Vagina (tissue), 2 donors: ENCODE measurements around the gene SLC19A1. TPM values are rescaled to one million over a fixed set of nuclear protein-coding genes. Genes with fewer than 3 reads are reported as not detected.

Experiments used
- DNase-seq, 2 donors: peaks; one replicate each; pipeline ENCODE4 v3.0.0-alpha.2; 2017; ENCODE audit errors: extremely low spot score in 2 of 2
- H3K27ac ChIP-seq: fragments of 200-600 bp; sonication (generic); one replicate; pipeline ENCODE4 v1.5.1; 2019
- H3K27me3 ChIP-seq: fragments of 200-600 bp; sonication (generic); one replicate; pipeline ENCODE4 v1.5.1; 2019
- H3K36me3 ChIP-seq, 2 donors: fragments of 200-600 bp; sonication (generic); one replicate each; pipeline ENCODE4 v1.5.1; 2017 to 2019
- H3K4me1 ChIP-seq: fragments of 200-600 bp; sonication (generic); one replicate; pipeline ENCODE4 v1.5.1; 2019
- H3K4me3 ChIP-seq, 2 donors: fragments of 200-600 bp; sonication (generic); 1 replicate in 1 of 2; 2 replicates in 1 of 2; pipeline ENCODE4 v1.5.1; 2016 to 2019
- H3K9me3 ChIP-seq: fragments of 200-600 bp; sonication (generic); one replicate; pipeline ENCODE4 v1.5.1; 2019
- POLR2A ChIP-seq, 2 donors: fragments of 450-650 bp; IDR thresholded peaks; one replicate each; pipeline ENCODE4 v1.6.1; 2017; ENCODE audit warnings: antibody characterized with exemption in 2 of 2, mild to moderate bottlenecking in 2 of 2, moderate library complexity in 2 of 2
- POLR2AphosphoS5 ChIP-seq, 2 donors: sonication (generic); formaldehyde crosslinking; IDR thresholded peaks; one replicate each; pipeline ENCODE4 v1.9.0; 2017; ENCODE audit warnings: antibody characterized with exemption in 2 of 2, mild to moderate bottlenecking in 2 of 2, low read depth in 1 of 2; ENCODE audit not compliant: insufficient read depth in 1 of 2
- intact Hi-C: fragments of 100-400 bp; cut with DNase I; formaldehyde crosslinking; loops from one replicate; pipeline ENCODE4 v1.15.1; 2023
- total RNA-seq: library from RNA; depleted of rRNA; stranded (reverse); fragments of >200 nt; gene quantifications from one replicate; pipeline ENCODE4 v1.2.3, GENCODE V29; 2016
- TF ChIP-seq, protein P1 (sequence below), 3 experiments: fragments of 450-650 bp in 2 of 3; fragments of 200-600 bp in 1 of 3; sonication (generic) in 1 of 3; IDR thresholded peaks; one replicate each; pipeline ENCODE4 v1.5.1; 2017 to 2019; ENCODE audit warnings: antibody characterized with exemption in 3 of 3, mild to moderate bottlenecking in 2 of 3, moderate library complexity in 2 of 3

The SLC19A1 gene
- total RNA-seq, 1 donor from 2014 or later, result 4.9 TPM

- intact Hi-C loops, result no loop called here
- DNase-seq, result no peak
- H3K27ac ChIP-seq, result peak overlapping the region; percentile 43
- H3K27me3 ChIP-seq, result no peaks in the 10 kb centered on the region
- no peaks in the 10 kb centered on the region for H3K9me3 ChIP-seq
- H3K4me1 ChIP-seq, result peaks cover 62% of the 10 kb centered on the region
- H3K36me3 ChIP-seq, result no peaks in the 10 kb centered on the region
- H3K4me3 ChIP-seq, result peak overlapping the region; percentile 33 to 44
- TF ChIP-seq, protein P1, sequence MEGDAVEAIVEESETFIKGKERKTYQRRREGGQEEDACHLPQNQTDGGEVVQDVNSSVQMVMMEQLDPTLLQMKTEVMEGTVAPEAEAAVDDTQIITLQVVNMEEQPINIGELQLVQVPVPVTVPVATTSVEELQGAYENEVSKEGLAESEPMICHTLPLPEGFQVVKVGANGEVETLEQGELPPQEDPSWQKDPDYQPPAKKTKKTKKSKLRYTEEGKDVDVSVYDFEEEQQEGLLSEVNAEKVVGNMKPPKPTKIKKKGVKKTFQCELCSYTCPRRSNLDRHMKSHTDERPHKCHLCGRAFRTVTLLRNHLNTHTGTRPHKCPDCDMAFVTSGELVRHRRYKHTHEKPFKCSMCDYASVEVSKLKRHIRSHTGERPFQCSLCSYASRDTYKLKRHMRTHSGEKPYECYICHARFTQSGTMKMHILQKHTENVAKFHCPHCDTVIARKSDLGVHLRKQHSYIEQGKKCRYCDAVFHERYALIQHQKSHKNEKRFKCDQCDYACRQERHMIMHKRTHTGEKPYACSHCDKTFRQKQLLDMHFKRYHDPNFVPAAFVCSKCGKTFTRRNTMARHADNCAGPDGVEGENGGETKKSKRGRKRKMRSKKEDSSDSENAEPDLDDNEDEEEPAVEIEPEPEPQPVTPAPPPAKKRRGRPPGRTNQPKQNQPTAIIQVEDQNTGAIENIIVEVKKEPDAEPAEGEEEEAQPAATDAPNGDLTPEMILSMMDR (IDR thresholded peaks at IDR 0.05), result no peak
- TF ChIP-seq POLR2AphosphoS5 (IDR thresholded peaks at IDR 0.05; ENCODE audit: insufficient read depth in 1 of 2, low read depth in 1 of 2), result no peak
- TF ChIP-seq POLR2A (IDR thresholded peaks at IDR 0.05), result no peak
These were observed 87.9 kb downstream of the SLC19A1 start for GRCh38 chr21:45454060-45454925.

- no peaks in the 10 kb centered on the region for H3K27me3 ChIP-seq
- H3K4me3 ChIP-seq, result no peak overlapping the region
These were observed 88.8 kb downstream of the SLC19A1 start for GRCh38 chr21:45453308-45453950.

GRCh38 chr21:45452696-45453307, 89.4 kb downstream of the SLC19A1 start:
- no peaks in the 10 kb centered on the region for H3K27me3 ChIP-seq
- intact Hi-C loops, result no loop called here
- H3K4me1 ChIP-seq, result peaks cover 69% of the 10 kb centered on the region
- no peaks in the 10 kb centered on the region for H3K9me3 ChIP-seq
- H3K36me3 ChIP-seq, result no peaks in the 10 kb centered on the region
- TF ChIP-seq POLR2AphosphoS5 (IDR thresholded peaks at IDR 0.05; ENCODE audit: insufficient read depth in 1 of 2, low read depth in 1 of 2), result no peak
- TF ChIP-seq POLR2A (IDR thresholded peaks at IDR 0.05), result no peak
- TF ChIP-seq, protein P1 (IDR thresholded peaks at IDR 0.05), result no peak
- H3K4me3 ChIP-seq, result no peak overlapping the region
- DNase-seq, result no peak
- no peak overlapping the region for H3K27ac ChIP-seq

More at GRCh38 chr21:45453308-45453950, 88.8 kb downstream of the SLC19A1 start:
- no peak overlapping the region for H3K27ac ChIP-seq
- no peak for DNase-seq
- TF ChIP-seq POLR2AphosphoS5 (IDR thresholded peaks at IDR 0.05; ENCODE audit: insufficient read depth in 1 of 2, low read depth in 1 of 2) (no peak), POLR2A (IDR thresholded peaks at IDR 0.05) (no peak)
- TF ChIP-seq, protein P1 (IDR thresholded peaks at IDR 0.05), result no peak
- no peaks in the 10 kb centered on the region for H3K36me3 ChIP-seq
- intact Hi-C loops, result no loop called here
- H3K9me3 ChIP-seq, result no peaks in the 10 kb centered on the region
- H3K4me1 ChIP-seq, result peaks cover 69% of the 10 kb centered on the region

DNA sequence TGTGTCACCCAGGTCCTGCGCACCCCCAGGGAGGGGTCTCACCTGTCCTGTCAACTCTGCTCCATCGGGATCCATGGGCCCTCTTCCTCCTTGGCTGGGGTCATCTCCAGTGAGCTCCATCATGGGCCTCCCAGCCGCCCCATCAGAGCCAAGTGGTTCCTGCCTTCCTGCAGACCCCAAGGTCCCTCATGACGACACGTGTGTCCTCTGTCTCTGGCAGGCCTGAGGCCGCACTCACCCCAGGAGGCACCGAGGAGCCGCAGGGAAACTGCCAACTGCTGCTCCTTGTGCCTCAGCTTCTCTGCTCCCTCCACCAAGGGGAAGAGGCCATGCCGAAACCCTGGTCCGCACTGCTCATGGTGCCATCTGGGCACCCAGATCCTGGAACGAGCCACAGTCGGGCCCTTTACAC, 90.5 kb downstream of the SLC19A1 start:
- H3K9me3 ChIP-seq, result no peaks in the 10 kb centered on the region
- H3K4me3 ChIP-seq, result no peak overlapping the region
- no peaks in the 10 kb centered on the region for H3K27me3 ChIP-seq
- no peak for DNase-seq
- H3K36me3 ChIP-seq, result no peaks in the 10 kb centered on the region
- no peak overlapping the region for H3K27ac ChIP-seq
- peaks cover 63% of the 10 kb centered on the region for H3K4me1 ChIP-seq
- intact Hi-C loops, result no loop called here
- TF ChIP-seq POLR2A (IDR thresholded peaks at IDR 0.05), result no peak
- TF ChIP-seq, protein P1 (IDR thresholded peaks at IDR 0.05), result no peak
- no peak for TF ChIP-seq POLR2AphosphoS5 (IDR thresholded peaks at IDR 0.05; ENCODE audit: insufficient read depth in 1 of 2, low read depth in 1 of 2)
